Mammary epithelial cell (primary cell): ENCODE results near the gene RAB14.

Experiments used
- EZH2 ChIP-seq: IDR thresholded peaks from 2 replicates; pipeline ENCODE4 v1.6.1; 2012; ENCODE audit warnings: low read length, inconsistent platforms, borderline replicate concordance
- TF ChIP-seq, protein P1 (sequence below), 2 donors: IDR thresholded peaks in 1 of 2; conservative IDR thresholded peaks in 1 of 2; 2 replicates each; pipeline ENCODE4 v1.5.1; 2011 to 2012; ENCODE audit warnings: inconsistent platforms in 2 of 2, low read length in 2 of 2, mild to moderate bottlenecking in 2 of 2, control low read depth in 1 of 2, low read depth in 1 of 2; ENCODE audit not compliant: insufficient read depth in 1 of 2; ENCODE audit errors: extremely low read depth in 1 of 2

DNA sequence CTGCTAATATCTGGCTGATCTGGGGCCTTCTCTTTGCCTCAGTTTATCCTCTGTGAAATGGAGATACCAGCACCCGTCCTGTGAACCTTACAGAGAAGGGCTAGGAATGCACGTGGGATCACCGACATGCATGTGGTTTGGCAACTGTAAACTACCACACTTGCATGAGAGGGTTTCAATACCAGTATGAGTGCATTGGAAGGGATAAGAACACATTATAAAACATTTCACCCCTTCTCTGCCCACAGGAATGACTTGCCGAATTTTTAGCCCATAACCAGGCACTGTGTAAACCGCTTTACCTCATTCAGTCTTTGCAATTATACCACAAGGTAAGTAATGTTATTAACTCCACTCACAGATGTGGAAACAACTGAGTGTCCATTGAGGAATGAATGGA is 8.9 kb upstream of the RAB14 start:
- TF ChIP-seq, protein P1, sequence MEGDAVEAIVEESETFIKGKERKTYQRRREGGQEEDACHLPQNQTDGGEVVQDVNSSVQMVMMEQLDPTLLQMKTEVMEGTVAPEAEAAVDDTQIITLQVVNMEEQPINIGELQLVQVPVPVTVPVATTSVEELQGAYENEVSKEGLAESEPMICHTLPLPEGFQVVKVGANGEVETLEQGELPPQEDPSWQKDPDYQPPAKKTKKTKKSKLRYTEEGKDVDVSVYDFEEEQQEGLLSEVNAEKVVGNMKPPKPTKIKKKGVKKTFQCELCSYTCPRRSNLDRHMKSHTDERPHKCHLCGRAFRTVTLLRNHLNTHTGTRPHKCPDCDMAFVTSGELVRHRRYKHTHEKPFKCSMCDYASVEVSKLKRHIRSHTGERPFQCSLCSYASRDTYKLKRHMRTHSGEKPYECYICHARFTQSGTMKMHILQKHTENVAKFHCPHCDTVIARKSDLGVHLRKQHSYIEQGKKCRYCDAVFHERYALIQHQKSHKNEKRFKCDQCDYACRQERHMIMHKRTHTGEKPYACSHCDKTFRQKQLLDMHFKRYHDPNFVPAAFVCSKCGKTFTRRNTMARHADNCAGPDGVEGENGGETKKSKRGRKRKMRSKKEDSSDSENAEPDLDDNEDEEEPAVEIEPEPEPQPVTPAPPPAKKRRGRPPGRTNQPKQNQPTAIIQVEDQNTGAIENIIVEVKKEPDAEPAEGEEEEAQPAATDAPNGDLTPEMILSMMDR (conservative IDR thresholded peaks at IDR 0.05 in 1 of 2, IDR thresholded peaks at IDR 0.05 in 1 of 2; ENCODE audit: extremely low read depth in 1 of 2, insufficient read depth in 1 of 2, low read depth in 1 of 2, low read length in 2 of 2), result no peak
- TF ChIP-seq EZH2, result no peak
